NCI-H1105 (cell line): Measurements from ENCODE around the gene ARHGAP32.

Experiments used
- DNase-seq: peaks from one replicate; lab custom pipeline; 2025; lab: John Stamatoyannopoulos, UW

Gene ARHGAP32

GRCh38 chr11:129192150-129192549 is at the start of gene ARHGAP32:
ARHGAP32 (minus strand) TSS chr11:129192325; CDS start chr11:129192198, 127 bp downstream.
- no peak for DNase-seq

- no peak for DNase-seq
Observed at GRCh38 chr11:129239207-129239606, 47.1 kb upstream of the ARHGAP32 start.

- DNase-seq: no peak
Observed at GRCh38 chr11:129237880-129238638, 45.9 kb upstream of the ARHGAP32 start.

GRCh38 chr11:129237456-129237855 is 45.3 kb upstream of the ARHGAP32 start:
- DNase-seq: no peak

- DNase-seq: no peak
Observed at GRCh38 chr11:129236850-129237249, 44.7 kb upstream of the ARHGAP32 start.

GRCh38 chr11:129234978-129235377 is 42.9 kb upstream of the ARHGAP32 start:
- no peak for DNase-seq

GRCh38 chr11:129230006-129230405 is 37.9 kb upstream of the ARHGAP32 start:
- DNase-seq: no peak

- no peak for DNase-seq
Observed at GRCh38 chr11:129226207-129226798, 34.2 kb upstream of the ARHGAP32 start.

GRCh38 chr11:129225190-129225589 is 33.1 kb upstream of the ARHGAP32 start:
- no peak for DNase-seq

GRCh38 chr11:129224538-129224937 is 32.4 kb upstream of the ARHGAP32 start:
- DNase-seq: no peak

GRCh38 chr11:129223701-129224149 is 31.6 kb upstream of the ARHGAP32 start:
- no peak for DNase-seq

GRCh38 chr11:129223260-129223659 is 31.1 kb upstream of the ARHGAP32 start:
- DNase-seq: no peak

- no peak for DNase-seq
Observed at GRCh38 chr11:129222158-129222557, 30.0 kb upstream of the ARHGAP32 start.

- DNase-seq: no peak
Observed at GRCh38 chr11:129215506-129216245, 23.6 kb upstream of the ARHGAP32 start.

- no peak for DNase-seq
Observed at GRCh38 chr11:129214710-129215295, 22.7 kb upstream of the ARHGAP32 start.

GRCh38 chr11:129213261-129213660 is 21.1 kb upstream of the ARHGAP32 start:
- no peak for DNase-seq

GRCh38 chr11:129211397-129211796 is 19.3 kb upstream of the ARHGAP32 start:
- DNase-seq: no peak

- no peak for DNase-seq
Observed at GRCh38 chr11:129210831-129211181, 18.7 kb upstream of the ARHGAP32 start.

- no peak for DNase-seq
Observed at GRCh38 chr11:129209891-129210830, 18.0 kb upstream of the ARHGAP32 start.

- DNase-seq: no peak
Observed at GRCh38 chr11:129208863-129209262, 16.7 kb upstream of the ARHGAP32 start.

GRCh38 chr11:129204150-129204838 is 12.2 kb upstream of the ARHGAP32 start:
- DNase-seq: no peak
